ENCODE results near the gene DICER1.

Gene DICER1

GRCh38 chr14:95121911-95122620 is 35.3 kb downstream of the DICER1 start:
- no peak for DNase-seq

- peak; percentile 86 for DNase-seq
These were observed 38.0 kb downstream of the DICER1 start for GRCh38 chr14:95119336-95119735.

DNA sequence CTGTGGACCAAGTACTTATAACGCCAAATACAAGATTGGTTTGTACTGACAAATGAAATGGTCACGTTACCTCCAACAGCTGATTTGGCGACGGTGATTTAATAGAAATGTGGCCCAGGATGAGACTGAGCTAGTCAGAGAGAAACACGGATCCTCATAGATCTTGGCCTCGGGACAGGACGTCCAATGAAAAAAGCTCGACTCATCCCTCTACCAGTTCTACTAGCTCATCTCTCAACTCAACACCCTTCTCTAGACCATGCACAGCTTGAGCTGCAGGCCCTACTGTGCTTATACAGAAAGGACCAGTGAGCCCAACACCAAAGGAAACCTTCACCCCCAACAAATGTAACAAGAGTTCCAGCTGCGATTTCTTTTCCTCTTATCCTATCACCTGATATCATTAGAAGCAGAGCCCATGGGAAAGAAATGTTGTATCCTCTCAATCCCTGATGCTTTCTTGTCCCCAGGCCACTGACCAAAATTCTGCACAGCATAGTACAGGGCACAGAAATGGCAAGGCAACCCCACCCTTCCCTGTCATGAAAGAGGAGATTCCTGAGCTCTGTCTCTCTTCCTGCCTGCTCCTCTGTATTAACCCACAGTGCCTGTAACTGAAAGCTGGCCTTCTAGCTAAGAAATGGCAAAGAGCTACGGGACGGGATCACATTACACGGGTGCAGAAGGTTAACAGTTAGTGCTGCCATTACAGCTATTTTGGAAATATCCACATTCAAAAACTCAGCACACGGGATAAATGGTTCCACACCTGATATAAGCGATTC is 39.2 kb downstream of the DICER1 start:
- no peak for DNase-seq

- DNase-seq = peak; percentile 21
These were observed 43.9 kb downstream of the DICER1 start for GRCh38 chr14:95113476-95113875.

- DNase-seq = no peak
These were observed 45.7 kb downstream of the DICER1 start for GRCh38 chr14:95111507-95112164.

- no peak for DNase-seq
These were observed 47.2 kb downstream of the DICER1 start for GRCh38 chr14:95110178-95110577.

DNA sequence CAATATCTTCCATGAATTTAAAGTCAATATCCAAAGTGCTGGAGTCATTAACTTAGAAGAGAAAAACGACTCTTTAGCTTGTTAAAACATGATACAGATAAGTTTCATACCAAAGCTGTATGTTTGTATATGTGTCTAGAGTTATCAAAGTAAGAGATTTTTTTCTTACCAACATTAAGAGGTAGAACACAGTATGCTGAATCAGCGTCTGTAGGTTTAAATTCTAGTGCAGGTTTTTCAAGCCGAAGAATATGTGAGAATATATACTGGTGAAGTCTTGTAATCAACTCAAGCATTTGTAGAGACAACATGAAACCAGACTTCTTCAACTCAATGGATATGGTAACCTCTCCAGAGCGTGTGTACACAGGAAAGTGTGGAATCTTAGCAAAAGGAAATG is 49.6 kb downstream of the DICER1 start:
- no peak for DNase-seq

DNA sequence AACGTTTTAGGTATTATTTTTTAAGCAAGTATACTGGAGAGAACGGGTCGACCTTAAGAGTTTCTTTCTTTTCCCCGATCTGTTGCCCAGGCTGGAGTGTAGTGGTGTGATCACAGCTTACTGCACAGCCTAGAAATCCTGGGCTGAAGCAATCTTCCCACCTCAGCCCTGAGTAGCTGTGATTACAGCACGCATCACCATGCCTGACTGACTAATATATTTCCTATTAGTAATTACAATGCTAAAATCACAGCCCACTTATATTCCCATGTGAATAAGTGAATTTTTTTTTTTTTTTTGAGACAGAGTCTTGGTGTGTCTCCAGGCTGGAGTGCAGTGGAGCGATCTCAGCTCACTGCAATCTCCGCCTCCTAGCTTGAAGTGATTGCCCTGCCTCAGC is 50.4 kb downstream of the DICER1 start:
- DNase-seq = no peak

DNA sequence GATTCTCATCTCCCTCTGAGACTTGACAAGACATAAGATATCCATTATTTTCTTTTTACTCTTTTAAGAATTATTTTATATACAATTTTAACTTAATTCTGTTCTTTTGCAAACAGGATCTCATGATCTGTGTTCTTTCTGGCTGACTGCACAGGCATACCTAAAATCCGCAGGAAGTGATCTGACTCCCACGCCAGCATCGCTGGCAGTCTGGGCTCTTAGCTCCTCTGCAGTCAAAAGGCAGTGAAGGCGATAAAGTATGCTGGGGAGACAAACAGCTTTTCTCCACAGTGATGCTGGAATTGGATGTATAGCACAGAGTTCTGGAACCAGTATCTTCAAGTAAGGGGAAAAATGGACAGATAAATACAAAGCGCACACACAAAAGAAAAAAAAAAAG is 52.4 kb downstream of the DICER1 start:
- DNase-seq = no peak

- no peak for DNase-seq
These were observed 54.7 kb downstream of the DICER1 start for GRCh38 chr14:95102680-95103044.

DNA sequence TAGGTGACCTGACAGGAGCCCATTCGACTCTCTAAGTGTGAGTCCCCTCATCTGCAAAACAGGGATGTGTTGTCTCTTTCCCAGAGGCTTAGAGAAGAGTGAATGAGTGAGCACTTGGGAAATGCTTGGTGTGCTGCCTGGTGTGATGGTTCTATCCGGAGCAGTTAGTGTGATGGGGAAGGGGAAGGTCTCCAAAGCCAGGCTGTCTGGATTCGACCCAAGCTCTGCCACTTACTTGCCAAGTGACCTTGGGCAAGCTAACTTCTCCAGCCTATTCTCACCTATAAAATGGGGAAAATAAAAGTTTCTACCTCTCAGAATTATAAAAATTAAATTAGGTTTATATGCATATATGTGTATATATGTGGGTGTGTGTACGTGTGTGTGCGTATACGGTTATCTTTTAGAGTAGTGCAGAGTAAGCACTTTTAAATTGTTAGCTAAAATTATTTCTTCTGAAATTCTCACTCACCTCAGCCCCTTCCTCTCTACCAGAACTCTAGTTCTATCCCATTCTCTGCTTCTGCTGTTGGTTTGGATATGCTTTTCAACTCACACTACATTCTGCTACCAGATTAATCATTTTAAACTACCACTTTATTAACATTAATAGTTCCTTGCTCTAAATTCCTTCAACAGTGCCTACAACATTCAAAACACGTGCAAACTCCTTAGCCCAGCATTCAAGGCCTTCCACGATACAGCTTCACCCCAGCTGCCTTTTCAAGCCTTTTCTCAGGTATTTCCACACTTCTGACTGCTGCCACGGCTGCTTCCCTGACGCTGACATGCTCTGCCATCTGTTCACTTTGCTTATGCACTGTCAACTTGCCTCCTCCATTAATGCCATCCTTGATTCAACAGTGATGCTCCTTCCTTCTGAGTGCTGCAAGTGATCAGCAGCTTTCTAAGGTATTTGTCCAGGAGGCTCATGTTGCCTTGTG is 55.3 kb downstream of the DICER1 start:
- DNase-seq = no peak

- DNase-seq = peak; percentile 75
These were observed 58.2 kb downstream of the DICER1 start for GRCh38 chr14:95098984-95099599.

DNA sequence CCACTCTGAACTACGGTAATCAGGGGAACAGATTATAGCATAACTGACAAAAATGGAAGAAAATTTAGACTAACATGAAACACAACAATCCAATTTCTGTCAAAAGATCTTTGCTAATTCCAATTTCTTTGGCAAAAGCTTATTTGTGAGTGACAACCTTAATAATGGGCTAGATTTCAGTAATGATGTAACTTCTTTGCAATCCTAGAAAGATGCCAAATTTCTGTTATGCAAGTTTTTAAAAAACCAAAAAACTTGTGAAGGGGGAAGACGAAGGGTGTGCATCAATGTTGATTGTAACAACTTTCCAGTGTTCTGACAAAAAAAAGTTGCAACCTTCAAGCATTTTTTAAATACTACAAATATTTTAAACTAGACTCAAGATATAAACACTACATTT is 59.9 kb downstream of the DICER1 start:
- no peak for DNase-seq

- DNase-seq = no peak
These were observed 60.9 kb downstream of the DICER1 start for GRCh38 chr14:95096476-95096875.

GRCh38 chr14:95095996-95096395 is 61.3 kb downstream of the DICER1 start:
- DNase-seq = peak; percentile 58

- no peak for DNase-seq
These were observed 64.6 kb downstream of the DICER1 start for GRCh38 chr14:95092723-95093122.

DNA sequence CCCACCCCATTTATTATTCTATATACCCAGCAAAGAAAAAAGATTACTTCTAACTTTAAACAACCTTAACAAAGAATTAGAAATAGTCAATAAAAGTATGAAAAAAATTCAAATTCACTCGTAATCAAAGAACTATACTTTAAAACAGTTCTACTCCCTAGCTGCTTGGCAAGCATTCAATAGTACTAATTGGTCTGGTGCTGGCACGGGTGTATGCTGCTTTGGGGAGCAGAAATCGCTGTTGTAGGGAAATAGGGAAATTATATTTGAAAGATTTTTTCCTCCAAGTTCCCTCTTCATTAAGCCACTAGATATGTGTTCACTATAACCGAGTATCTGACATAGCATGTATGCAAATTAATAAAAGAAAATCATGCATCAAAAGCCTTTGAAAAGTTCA is 65.7 kb downstream of the DICER1 start:
- no peak for DNase-seq

GRCh38 chr14:95088665-95089064 is 68.7 kb downstream of the DICER1 start:
- DNase-seq = no peak

DNA sequence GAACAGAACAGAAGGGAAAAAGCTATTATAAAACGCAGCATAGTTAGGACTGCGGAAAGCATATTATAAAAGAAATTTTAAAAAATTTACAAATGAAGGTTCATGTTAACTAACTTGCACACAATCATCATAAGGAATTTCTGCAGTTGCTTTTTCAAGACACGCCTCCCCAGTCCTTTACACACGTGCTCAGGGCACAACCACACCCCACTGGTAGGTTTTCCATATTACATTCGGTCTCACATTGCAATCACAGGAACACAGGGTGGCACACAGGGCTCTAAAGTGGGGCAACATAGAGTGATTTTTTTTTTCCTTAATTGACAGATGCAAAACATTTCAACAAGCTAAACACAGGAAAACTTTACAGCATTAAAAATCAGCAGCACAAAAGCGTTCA is 69.7 kb downstream of the DICER1 start:
- no peak for DNase-seq

DNA sequence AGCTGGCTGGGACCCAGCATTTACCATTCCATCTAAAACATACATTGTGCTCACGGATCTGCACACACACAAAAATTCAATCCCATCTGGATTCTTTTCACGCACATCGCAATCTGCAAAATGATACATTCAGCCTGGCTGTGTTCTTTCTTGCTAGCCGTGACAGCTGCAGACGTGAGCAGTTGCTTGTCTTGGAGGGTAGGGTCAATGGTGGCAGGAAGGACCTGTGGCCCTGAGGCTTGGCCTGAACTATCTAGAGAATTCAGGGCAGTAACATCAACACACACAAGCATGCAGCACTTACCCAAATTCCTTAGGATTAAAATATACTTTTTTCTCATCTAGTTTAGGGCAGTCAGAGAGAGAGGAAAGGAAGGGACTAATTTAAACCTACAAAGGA is 72.0 kb downstream of the DICER1 start:
- DNase-seq = no peak

DNA sequence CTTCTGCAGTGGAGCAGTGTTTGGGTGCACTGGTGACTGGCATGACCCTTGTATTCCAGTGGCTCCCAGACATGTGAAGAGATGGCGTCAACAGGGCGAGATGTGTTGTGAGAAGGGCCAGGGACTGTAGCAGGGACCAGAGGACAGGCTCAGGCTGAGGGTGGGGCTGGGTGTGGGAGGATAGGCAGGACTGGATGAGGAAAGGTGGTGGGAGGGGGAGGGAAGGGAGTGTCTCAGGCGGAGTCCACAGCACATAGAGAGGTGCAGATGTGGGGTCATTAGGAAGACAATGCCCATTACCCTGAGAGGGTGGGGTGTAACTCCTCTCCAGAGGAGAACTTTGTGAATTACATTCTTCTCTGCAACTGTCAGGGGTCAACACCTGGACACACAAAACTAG is 78.5 kb downstream of the DICER1 start:
- DNase-seq = no peak

- no peak for DNase-seq
These were observed 80.0 kb downstream of the DICER1 start for GRCh38 chr14:95077345-95077744.

All from midbrain (tissue), 1 donor.